Activated CD4-positive, alpha-beta T cell treated with anti-CD3 and anti-CD28 coated beads for 36 hours (primary cell): ENCODE results near the gene AK1. TPM values are rescaled to one million over a fixed set of nuclear protein-coding genes. Genes with fewer than 3 reads are reported as not detected.
"Not testable (repeated sequence)": the region's sequence is repeated elsewhere in the genome, so short reads cannot be mapped to it uniquely, and the experiment has no call there.

Source experiments
- ATAC-seq: fragments of 200-7000 bp; cut with Tn5 transposase; one replicate; pipeline ENCODE4 v1.10.0; 2021; ENCODE audit warnings: mild to moderate bottlenecking, moderate library complexity
- CTCF ChIA-PET: fragments of 350-600 bp; sonication (Branson Sonifier 250); formaldehyde crosslinking; loops from one replicate; lab custom pipeline; 2021; ENCODE audit warnings: antibody characterized with exemption; lab: Charles Lee
- POLR2A ChIA-PET: fragments of 350-600 bp; sonication (Branson Sonifier 250); formaldehyde crosslinking; loops from one replicate; lab custom pipeline; 2021; ENCODE audit warnings: antibody characterized with exemption, inconsistent platforms; lab: Charles Lee
- DNase-seq: peaks from one replicate; pipeline ENCODE4 v3.0.0-alpha.2; 2020
- H3K27ac Mint-ChIP-seq: one replicate; pipeline ENCODE4 v1.8.0; 2021; ENCODE audit warnings: mixed read lengths
- H3K27me3 Mint-ChIP-seq: one replicate; pipeline ENCODE4 v1.8.0; 2021; ENCODE audit warnings: mixed read lengths
- H3K36me3 Mint-ChIP-seq: one replicate; pipeline ENCODE4 v1.8.0; 2021; ENCODE audit warnings: low read depth, mixed read lengths
- H3K4me1 Mint-ChIP-seq: one replicate; pipeline ENCODE4 v1.8.0; 2021; ENCODE audit warnings: mixed read lengths
- H3K4me3 Mint-ChIP-seq: one replicate; pipeline ENCODE4 v1.8.0; 2021; ENCODE audit warnings: mild to moderate bottlenecking, moderate library complexity, mixed read lengths
- H3K9me3 Mint-ChIP-seq: one replicate; pipeline ENCODE4 v1.8.0; 2021; ENCODE audit warnings: low read depth, mixed read lengths
- intact Hi-C, 2 experiments: fragments of 100-400 bp; cut with DNase I in 1 of 2; cut with micrococcal nuclease in 1 of 2; formaldehyde crosslinking; loops; one replicate each; pipeline versions ENCODE4 v1.14.2 to v1.15.1; 2022 to 2024; cut with DNase I, micrococcal nuclease
- total RNA-seq, 2 experiments: library from RNA; stranded (reverse); gene quantifications; one replicate each; pipeline ENCODE4 v1.2.3, GENCODE V29; 2021

Gene AK1
- total RNA-seq, 2 experiments from 2014 or later = 14.5 to 23.9 TPM

GRCh38 chr9:127884976-127885490, 7.6 kb upstream of the AK1 start:
- CTCF ChIA-PET = interaction anchor here (0.9 to 1.0 kb wide), 4 partner anchors 15 to 59 kb away, joined by 3 to 4 read pairs (median 3); no protein-coding TSS in a partner anchor
- no peaks in the 10 kb centered on the region for H3K4me1 Mint-ChIP-seq
- POLR2A ChIA-PET = interaction anchor here (0.6 to 1.7 kb wide), 3 partner anchors 10 to 53 kb away, joined by 3 to 6 read pairs (median 3); no protein-coding TSS in a partner anchor
- peaks cover 37% of the 10 kb centered on the region for H3K36me3 Mint-ChIP-seq
- H3K4me3 Mint-ChIP-seq = no peak overlapping the region
- ATAC-seq (no peak), DNase-seq (no peak)
- no peaks in the 10 kb centered on the region for H3K9me3 Mint-ChIP-seq
- no peaks in the 10 kb centered on the region for H3K27me3 Mint-ChIP-seq
- H3K27ac Mint-ChIP-seq = no peak overlapping the region
- intact Hi-C loops = no loop called here

GRCh38 chr9:127884427-127884911, 7.0 kb upstream of the AK1 start:
- H3K27ac Mint-ChIP-seq = no peak overlapping the region
- H3K4me1 Mint-ChIP-seq = no peaks in the 10 kb centered on the region
- H3K36me3 Mint-ChIP-seq = peaks cover 36% of the 10 kb centered on the region
- DNase-seq = no peak
- no peak for ATAC-seq
- intact Hi-C loops = no loop called here
- POLR2A ChIA-PET = interaction anchor here (1.2 to 1.7 kb wide), 2 partner anchors 10 to 19 kb away, joined by 3 to 6 read pairs; no protein-coding TSS in a partner anchor
- CTCF ChIA-PET = interaction anchor here (0.9 to 1.0 kb wide), 3 partner anchors 15 to 58 kb away, joined by 3 to 4 read pairs (median 3); no protein-coding TSS in a partner anchor
- no peaks in the 10 kb centered on the region for H3K9me3 Mint-ChIP-seq
- no peak overlapping the region for H3K4me3 Mint-ChIP-seq
- no peaks in the 10 kb centered on the region for H3K27me3 Mint-ChIP-seq

- Mint-ChIP-seq H3K4me3 (no peak overlapping the region), H3K4me1 (no peaks in the 10 kb centered on the region), H3K9me3 (no peaks in the 10 kb centered on the region), H3K27ac (no peak overlapping the region), H3K27me3 (no peaks in the 10 kb centered on the region), H3K36me3 (peaks cover 38% of the 10 kb centered on the region)
- DNase-seq = no peak
- intact Hi-C loops = no loop called here
- no peak for ATAC-seq
- ChIA-PET POLR2A (no interaction called here), CTCF (interaction anchor here (2.8 kb wide), 1 partner anchor 14 kb away, joined by 9 read pairs; no protein-coding TSS in a partner anchor)
These were observed 6.5 kb upstream of the AK1 start for GRCh38 chr9:127883959-127884358.

DNA sequence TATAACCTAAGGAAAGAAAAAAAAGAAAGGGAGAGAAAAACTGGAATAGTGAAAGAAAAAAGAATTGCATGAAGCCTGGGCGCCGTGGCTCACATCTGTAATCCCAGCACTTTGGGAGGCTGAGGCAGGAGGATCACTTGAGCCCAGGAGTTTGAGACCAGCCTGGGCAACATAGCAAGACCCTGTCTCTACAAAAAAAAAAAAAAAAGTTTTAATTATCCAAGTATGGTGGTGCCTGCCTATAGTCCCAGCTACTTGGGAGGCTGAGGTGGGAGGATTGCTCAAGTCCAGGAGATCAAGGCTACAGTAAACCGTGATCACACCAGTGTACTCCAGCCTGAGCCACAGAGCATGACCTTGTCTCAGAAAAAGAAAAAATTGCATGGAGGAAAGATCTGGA, 4.2 kb upstream of the AK1 start:
- peaks cover 24% of the 10 kb centered on the region for H3K36me3 Mint-ChIP-seq
- H3K9me3 Mint-ChIP-seq, DNase-seq, intact Hi-C loops, H3K27me3 Mint-ChIP-seq, ATAC-seq, H3K4me3 Mint-ChIP-seq, H3K4me1 Mint-ChIP-seq, H3K27ac Mint-ChIP-seq: not testable (repeated sequence)
- CTCF ChIA-PET = interaction anchor here (1.0 to 2.8 kb wide), 6 partner anchors 8 to 39 kb away, joined by 3 to 12 read pairs (median 4); no protein-coding TSS in a partner anchor
- POLR2A ChIA-PET = interaction anchor here (0.6 to 0.7 kb wide), 2 partner anchors 23 to 408 kb away, joined by 4 to 11 read pairs; no protein-coding TSS in a partner anchor

DNA sequence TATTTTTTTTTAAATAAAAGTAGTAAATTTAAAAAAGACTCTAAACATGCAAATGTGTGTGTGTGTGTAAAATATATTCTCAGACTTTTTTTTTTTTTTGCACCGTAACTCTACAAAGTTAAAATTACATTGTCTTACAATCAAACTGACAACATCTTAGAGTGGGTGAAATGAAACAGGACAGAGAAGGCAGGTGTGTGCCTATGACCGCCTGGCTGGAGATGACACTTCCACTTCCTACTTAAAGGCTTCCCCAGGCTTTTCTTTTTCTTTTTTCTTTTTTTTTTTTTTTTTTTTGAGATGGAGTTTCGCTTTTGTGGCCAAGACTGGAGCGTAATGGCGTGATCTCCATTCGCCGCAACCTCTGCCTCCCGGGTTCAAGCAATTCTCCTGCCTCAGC, 2.7 kb upstream of the AK1 start:
- ChIA-PET POLR2A (no interaction called here), CTCF (no interaction called here)

GRCh38 chr9:127878652-127879390, 1.3 kb upstream of the AK1 start:
- CTCF ChIA-PET = interaction anchor here (0.6 kb wide), 2 partner anchors 9 to 122 kb away, joined by 3 read pairs; no protein-coding TSS in a partner anchor
- POLR2A ChIA-PET = no interaction called here
- H3K27ac Mint-ChIP-seq = no peak overlapping the region

More for the DNA sequence above, 2.7 kb upstream of the AK1 start:
- Mint-ChIP-seq H3K9me3 (no peaks in the 10 kb centered on the region), H3K36me3 (peaks cover 17% of the 10 kb centered on the region), H3K27ac (no peak overlapping the region), H3K4me1 (peaks cover 2% of the 10 kb centered on the region), H3K27me3 (peaks cover 8% of the 10 kb centered on the region), H3K4me3 (no peak overlapping the region)
- ATAC-seq (no peak), DNase-seq (no peak)
- intact Hi-C loops = no loop called here

GRCh38 chr9:127878001-127878651, 651 bp upstream of the AK1 start:
- Mint-ChIP-seq H3K36me3 (peaks cover 4% of the 10 kb centered on the region), H3K4me1 (peaks cover 2% of the 10 kb centered on the region), H3K27ac (no peak overlapping the region), H3K27me3 (peaks cover 8% of the 10 kb centered on the region), H3K4me3 (no peak overlapping the region), H3K9me3 (no peaks in the 10 kb centered on the region)
- no peak for DNase-seq
- intact Hi-C loops = loop anchor here in 1 of 2 experiments (10.0 kb wide), 1 partner anchor 373 kb away; no protein-coding TSS in a partner anchor
- ChIA-PET CTCF (interaction anchor here (0.6 kb wide), 1 partner anchor 8 kb away, joined by 3 read pairs; no protein-coding TSS in a partner anchor), POLR2A (no interaction called here)
- ATAC-seq = no peak

More at GRCh38 chr9:127878652-127879390, 1.3 kb upstream of the AK1 start:
- intact Hi-C loops = loop anchor here in 1 of 2 experiments (10.0 kb wide), 1 partner anchor 374 kb away; no protein-coding TSS in a partner anchor
- no peak for DNase-seq
- H3K4me3 Mint-ChIP-seq = no peak overlapping the region
- H3K9me3 Mint-ChIP-seq = no peaks in the 10 kb centered on the region
- no peak for ATAC-seq
- H3K27me3 Mint-ChIP-seq = peaks cover 8% of the 10 kb centered on the region
- H3K36me3 Mint-ChIP-seq = peaks cover 5% of the 10 kb centered on the region
- H3K4me1 Mint-ChIP-seq = peaks cover 2% of the 10 kb centered on the region

GRCh38 chr9:127876764-127877562, 512 bp downstream of the AK1 start:
- intact Hi-C loops = loop anchor here in 1 of 2 experiments (10.0 kb wide), 1 partner anchor 372 kb away; no protein-coding TSS in a partner anchor
- ATAC-seq (no peak), DNase-seq (no peak)
- H3K4me3 Mint-ChIP-seq = peak overlapping the region; percentile 39
- H3K9me3 Mint-ChIP-seq = no peaks in the 10 kb centered on the region
- CTCF ChIA-PET = interaction anchor here (0.6 kb wide), 1 partner anchor 903 kb away, joined by 3 read pairs; no protein-coding TSS in a partner anchor
- peaks cover 8% of the 10 kb centered on the region for H3K27me3 Mint-ChIP-seq
- POLR2A ChIA-PET = no interaction called here
- peaks cover 2% of the 10 kb centered on the region for H3K36me3 Mint-ChIP-seq
- no peak overlapping the region for H3K27ac Mint-ChIP-seq
- H3K4me1 Mint-ChIP-seq = peaks cover 2% of the 10 kb centered on the region

- ATAC-seq = no peak
- POLR2A ChIA-PET = no interaction called here
These were observed 1.3 kb downstream of the AK1 start for GRCh38 chr9:127876026-127876763.

More at GRCh38 chr9:127876026-127876763, 1.3 kb downstream of the AK1 start:
- intact Hi-C loops = loop anchor here in 1 of 2 experiments (10.0 kb wide), 1 partner anchor 371 kb away; no protein-coding TSS in a partner anchor
- DNase-seq = no peak
- Mint-ChIP-seq H3K9me3 (no peaks in the 10 kb centered on the region), H3K4me1 (peaks cover 2% of the 10 kb centered on the region), H3K36me3 (peaks cover 2% of the 10 kb centered on the region), H3K27me3 (peaks cover 8% of the 10 kb centered on the region), H3K4me3 (no peak overlapping the region), H3K27ac (no peak overlapping the region)
- CTCF ChIA-PET = no interaction called here
